Measurements from ENCODE around the gene PIP5K1B.

The PIP5K1B gene

GRCh38 chr9:68955330-68955729 lies 250.3 kb downstream of the PIP5K1B start:
- DNase-seq (ENCODE audit: low spot score), result no peak

- DNase-seq (ENCODE audit: low spot score), result no peak
These were observed 252.4 kb downstream of the PIP5K1B start for GRCh38 chr9:68957479-68957878.

- peak; percentile 26 for DNase-seq (ENCODE audit: low spot score)
These were observed 256.5 kb downstream of the PIP5K1B start for GRCh38 chr9:68961587-68961986.

- no peak for DNase-seq (ENCODE audit: low spot score)
These were observed 258.4 kb downstream of the PIP5K1B start for GRCh38 chr9:68963416-68963815.

- no peak for DNase-seq (ENCODE audit: low spot score)
These were observed 259.1 kb downstream of the PIP5K1B start for GRCh38 chr9:68964102-68964541.

- DNase-seq (ENCODE audit: low spot score), result no peak
These were observed 259.7 kb downstream of the PIP5K1B start for GRCh38 chr9:68964765-68965164.

- DNase-seq (ENCODE audit: low spot score), result no peak
These were observed 261.5 kb downstream of the PIP5K1B start for GRCh38 chr9:68966496-68966944.

- no peak for DNase-seq (ENCODE audit: low spot score)
These were observed 262.8 kb downstream of the PIP5K1B start for GRCh38 chr9:68967800-68968199.

- DNase-seq (ENCODE audit: low spot score), result no peak
These were observed 264.5 kb downstream of the PIP5K1B start for GRCh38 chr9:68969538-68969937.

GRCh38 chr9:68970151-68970550 lies 265.1 kb downstream of the PIP5K1B start:
- DNase-seq (ENCODE audit: low spot score), result peak; percentile 56

- peak; percentile 22 for DNase-seq (ENCODE audit: low spot score)
These were observed 268.6 kb downstream of the PIP5K1B start for GRCh38 chr9:68973619-68974018.

- peak; percentile 67 for DNase-seq (ENCODE audit: low spot score)
These were observed 269.4 kb downstream of the PIP5K1B start for GRCh38 chr9:68974431-68974830.

GRCh38 chr9:68974901-68975300 lies 269.9 kb downstream of the PIP5K1B start:
- peak; percentile 78 for DNase-seq (ENCODE audit: low spot score)

- DNase-seq (ENCODE audit: low spot score), result peak; percentile 64
These were observed 270.5 kb downstream of the PIP5K1B start for GRCh38 chr9:68975365-68976043.

- DNase-seq (ENCODE audit: low spot score), result no peak
These were observed 273.0 kb downstream of the PIP5K1B start for GRCh38 chr9:68978066-68978465.

- DNase-seq (ENCODE audit: low spot score), result no peak
These were observed 273.5 kb downstream of the PIP5K1B start for GRCh38 chr9:68978501-68978900.

GRCh38 chr9:68979538-68980314 lies 274.7 kb downstream of the PIP5K1B start:
- no peak for DNase-seq (ENCODE audit: low spot score)

GRCh38 chr9:68980341-68980914 lies 275.4 kb downstream of the PIP5K1B start:
- peak; percentile 24 for DNase-seq (ENCODE audit: low spot score)

GRCh38 chr9:68981789-68982188 lies 276.7 kb downstream of the PIP5K1B start:
- DNase-seq (ENCODE audit: low spot score), result peak; percentile 38

- peak; percentile 80 for DNase-seq (ENCODE audit: low spot score)
These were observed 278.0 kb downstream of the PIP5K1B start for GRCh38 chr9:68983008-68983411.

GRCh38 chr9:68983522-68984424 lies 278.7 kb downstream of the PIP5K1B start:
- DNase-seq (ENCODE audit: low spot score), result peak; percentile 29

- peak; percentile 51 for DNase-seq (ENCODE audit: low spot score)
These were observed 281.9 kb downstream of the PIP5K1B start for GRCh38 chr9:68986949-68987348.
